GM12878 (cell line): Measurements from ENCODE around the gene LHCGR. TPM values are rescaled to one million over a fixed set of nuclear protein-coding genes. Genes with fewer than 3 reads are reported as not detected.

Source experiments
- ATAC-seq: fragments of 200-7000 bp; cut with Tn5 transposase; 3 replicates; pipeline ENCODE4 v1.9.1; 2020; ENCODE audit warnings: mild to moderate bottlenecking, moderate library complexity
- BruUV-seq: library from RNA; stranded (reverse); fragments of 400-500 nt; replicated peaks from 2 replicates; lab custom pipeline; 2021; lab: Mats Ljungman, UMichigan
- CTCF ChIA-PET: fragments of 300-600 bp; sonication (Branson Sonifier 250); formaldehyde crosslinking; extraction: SDS; loops from one replicate; lab custom pipeline; 2021; ENCODE audit warnings: inconsistent platforms; lab: Yijun Ruan, JAX
- POLR2A ChIA-PET: fragments of 350-600 bp; formaldehyde crosslinking; extraction: SDS; loops from one replicate; lab custom pipeline; 2021; ENCODE audit warnings: inconsistent platforms; lab: Charles Lee
- RAD21 ChIA-PET: fragments of 300-600 bp; sonication (Branson Sonifier 250); formaldehyde crosslinking; loops from one replicate; lab custom pipeline; 2023; ENCODE audit warnings: antibody characterized with exemption; ENCODE audit not compliant: unreplicated experiment; lab: Charles Lee
- SMC1A ChIA-PET: fragments of 300-600 bp; sonication (Branson Sonifier 250); formaldehyde crosslinking; loops from one replicate; lab custom pipeline; 2023; ENCODE audit not compliant: unreplicated experiment, uncharacterized antibody; lab: Charles Lee
- DNase-seq: peaks from one replicate; pipeline ENCODE4 v3.0.0-alpha.2; 2011; ENCODE audit warnings: low read depth, low spot score
- FAIRE-seq: peaks from 3 replicates; lab custom pipeline; 2011; peaks lifted over from hg19 to GRCh38; lab: Jason Lieb, UNC
- H2AFZ ChIP-seq: 2 replicates; pipeline ENCODE4 v1.6.0; 2011; ENCODE audit warnings: low read depth, low read length, control low read depth; ENCODE audit not compliant: control insufficient read depth
- H3K27ac ChIP-seq: 2 replicates; pipeline ENCODE4 v1.5.1; 2011; ENCODE audit warnings: control low read depth; ENCODE audit not compliant: control insufficient read depth, insufficient read depth
- H3K27me3 ChIP-seq, 2 experiments: replicated peaks in 1 of 2; 2 replicates each; pipeline versions ENCODE4 v1.6.0 to v1.6.1; 2011; ENCODE audit warnings: low read length in 1 of 2; ENCODE audit not compliant: control insufficient read depth in 2 of 2, insufficient read depth in 2 of 2
- H3K36me3 ChIP-seq, 2 experiments: 2 replicates each; pipeline ENCODE4 v1.5.1; 2011; ENCODE audit warnings: low read length in 1 of 2; ENCODE audit not compliant: control insufficient read depth in 2 of 2, insufficient read depth in 2 of 2
- H3K4me1 ChIP-seq: 2 replicates; pipeline ENCODE4 v1.6.1; 2011; ENCODE audit warnings: mild to moderate bottlenecking, low read length, moderate library complexity, mixed read lengths; ENCODE audit not compliant: control insufficient read depth, insufficient read depth
- H3K4me2 ChIP-seq: 2 replicates; pipeline ENCODE4 v1.6.0; 2011; ENCODE audit warnings: control low read depth; ENCODE audit not compliant: control insufficient read depth, insufficient read depth
- H3K4me3 ChIP-seq: fragments of 200-600 bp; sonication (generic); 2 replicates; pipeline ENCODE4 v1.5.1; 2016
- H3K79me2 ChIP-seq: 2 replicates; pipeline ENCODE4 v1.6.0; 2011; ENCODE audit warnings: low read length; ENCODE audit not compliant: control insufficient read depth, insufficient read depth
- H3K9ac ChIP-seq: 2 replicates; pipeline ENCODE4 v1.8.0; 2011; ENCODE audit warnings: low read length, control low read depth, mixed read lengths; ENCODE audit not compliant: control insufficient read depth, insufficient read depth
- H3K9me3 ChIP-seq: replicated peaks from 3 replicates; pipeline ENCODE4 v1.5.1; 2011; ENCODE audit warnings: mild to moderate bottlenecking, low read length; ENCODE audit not compliant: control insufficient read depth, insufficient read depth
- H4K20me1 ChIP-seq: 2 replicates; pipeline ENCODE4 v1.6.0; 2011; ENCODE audit not compliant: control insufficient read depth, insufficient read depth
- BACH1 ChIP-seq: fragments of 450-650 bp; IDR thresholded peaks from 2 replicates; pipeline ENCODE4 v1.6.1; 2017; ENCODE audit warnings: mild to moderate bottlenecking, borderline replicate concordance
- CBX3 ChIP-seq: fragments of 200-600 bp; sonication (generic); IDR thresholded peaks from 2 replicates; pipeline ENCODE4 v1.6.1; 2016; ENCODE audit warnings: low read depth, borderline replicate concordance
- CREB1 ChIP-seq: IDR thresholded peaks from 2 replicates; pipeline ENCODE4 v1.6.1; 2012; ENCODE audit warnings: low read depth, mild to moderate bottlenecking, inconsistent platforms
- CTCF ChIP-seq, 3 experiments: IDR thresholded peaks in 2 of 3; conservative IDR thresholded peaks in 1 of 3; 2 replicates each; pipeline ENCODE4 v1.5.1; 2011; ENCODE audit warnings: low read depth in 3 of 3, low read length in 3 of 3, mild to moderate bottlenecking in 3 of 3, control low read depth in 2 of 3, moderate library complexity in 2 of 3, inconsistent platforms in 1 of 3, mixed read lengths in 1 of 3; ENCODE audit not compliant: control insufficient read depth in 2 of 3, insufficient read depth in 1 of 3; ENCODE audit errors: extremely low read depth in 1 of 3
- E2F4 ChIP-seq: IDR thresholded peaks from 2 replicates; pipeline ENCODE4 v1.6.1; 2012; ENCODE audit warnings: low read depth, low read length, improper control_type of control experiment
- ELK1 ChIP-seq: IDR thresholded peaks from 2 replicates; pipeline ENCODE4 v1.6.1; 2012; ENCODE audit warnings: low read depth, low read length, improper control_type of control experiment
- MTA2 ChIP-seq: fragments of 450-650 bp; IDR thresholded peaks from 2 replicates; pipeline ENCODE4 v1.6.1; 2016; ENCODE audit warnings: low read depth, mild to moderate bottlenecking, moderate library complexity
- NFIC ChIP-seq: IDR thresholded peaks from 2 replicates; pipeline ENCODE4 v1.6.1; 2012; ENCODE audit warnings: low read depth, mild to moderate bottlenecking, inconsistent platforms, low read length, moderate library complexity
- NR2F1 ChIP-seq: fragments of 450-650 bp; conservative IDR thresholded peaks from 2 replicates; pipeline ENCODE4 v1.6.1; 2017; ENCODE audit warnings: mild to moderate bottlenecking
- RB1 ChIP-seq: fragments of 450-650 bp; formaldehyde crosslinking; IDR thresholded peaks from 2 replicates; pipeline ENCODE4 v1.6.1; 2017; ENCODE audit warnings: mild to moderate bottlenecking, borderline replicate concordance
- SKIL ChIP-seq: fragments of 450-650 bp; IDR thresholded peaks from 2 replicates; pipeline ENCODE4 v1.6.1; 2017; ENCODE audit warnings: mild to moderate bottlenecking, low read depth, inconsistent platforms; ENCODE audit not compliant: poor library complexity, severe bottlenecking
- SREBF2 ChIP-seq: IDR thresholded peaks from 2 replicates; pipeline ENCODE4 v1.6.1; 2012; ENCODE audit warnings: mild to moderate bottlenecking, low read length
- TCF3 ChIP-seq: IDR thresholded peaks from 2 replicates; pipeline ENCODE4 v1.6.1; 2012; ENCODE audit warnings: low read depth, mild to moderate bottlenecking, low read length, borderline replicate concordance; ENCODE audit not compliant: insufficient read depth
- ZBTB4 ChIP-seq: fragments of 450-650 bp; formaldehyde crosslinking; IDR thresholded peaks from 2 replicates; pipeline ENCODE4 v1.4.0; 2022; ENCODE audit warnings: mild to moderate bottlenecking, moderate library complexity
- WGBS: methylation state at CpG from one replicate; pipeline ENCODE4 v1.1.6; 2016; ENCODE audit warnings: low lambda C conversion rate; ENCODE audit not compliant: insufficient replicate concordance, insufficient coverage; ENCODE audit errors: missing lambda C conversion rate; 5-methylcytosine and 5-hydroxymethylcytosine counted together
- in situ Hi-C: fragments of 300-500 bp; cut with MboI; formaldehyde crosslinking; loops from 9 replicates; pipeline ENCODE4 v1.14.3; 2018; ENCODE audit warnings: mixed read lengths
- intact Hi-C: fragments of 100-400 bp; cut with micrococcal nuclease; formaldehyde crosslinking; loops from one replicate; pipeline ENCODE4 v1.14.2; 2022; ENCODE audit not compliant: unreplicated experiment
- polyA plus RNA-seq, 11 experiments: library from polyadenylated mRNA; depleted of rRNA in 4 of 11; unstranded in 6 of 11; stranded (reverse) in 5 of 11; fragments of >200 nt; fragmentation: Nextera tagmentation in 4 of 11; fragmentation: Illumina TruSeq in 1 of 11; extraction: Ambion mirVana in 4 of 11; extraction: Trizol in 1 of 11; gene quantifications; 1 replicate in 1 of 11; 2 replicates in 10 of 11; pipeline versions ENCODE4 v1.2.1 to v1.2.3, GENCODE V29; 2011 to 2016; ENCODE audit warnings: inconsistent platforms in 2 of 11, missing spikeins in 2 of 11, low read depth in 1 of 11
- total RNA-seq, 4 experiments: library from RNA; depleted of rRNA in 3 of 4; stranded (reverse); fragments of >200 nt in 3 of 4; fragmentation: Illumina TruSeq in 1 of 4; extraction: Trizol in 1 of 4; gene quantifications; 2 replicates each; pipeline versions ENCODE4 v1.2.1 to v1.2.3, GENCODE V29; 2013 to 2021

Gene LHCGR
- total and polyA plus RNA-seq, 10 of the 15 experiments (the other 5 are each of a cell fraction or from before 2014, with no cell fraction given) = 0.02 to 1.9 (median 0.13) TPM; not detected in 5

- TF ChIP-seq NR2F1 (no peak), TCF3 (no peak), ZBTB4 (CRISPR knock-in tag) (no peak), BACH1 (no peak)
Observed at GRCh38 chr2:48795065-48795464, 39.5 kb upstream of the LHCGR start (continued).

GRCh38 chr2:48793671-48794070, 38.1 kb upstream of the LHCGR start:
- ChIA-PET SMC1A (no interaction called here), POLR2A (no interaction called here), RAD21 (no interaction called here), CTCF (interaction anchor here (0.7 kb wide), 1 partner anchor 379 kb away, joined by 4 read pairs; no protein-coding TSS in a partner anchor)
- Histone ChIP-seq H4K20me1 (no peaks in the 10 kb centered on the region), H3K79me2 (no peaks in the 10 kb centered on the region), H3K27ac (no peak overlapping the region), H3K4me1 (no peaks in the 10 kb centered on the region), H3K4me3 (no peak overlapping the region), H3K36me3 (no peaks in the 10 kb centered on the region), H3K9ac (no peak overlapping the region), H3K27me3 (no peaks in the 10 kb centered on the region; a peak in 1 of 4 replicates), H3K4me2 (no peak overlapping the region), H2AFZ (no peak overlapping the region), H3K9me3 (no peaks in the 10 kb centered on the region)
- 11% methylated on average over 4 of the region's 5 CpGs for WGBS
- no peak for ATAC-seq
- FAIRE-seq = no peak
- no peak for DNase-seq
- intact Hi-C loops = no loop called here
- in situ Hi-C loops = no loop called here
- BruUV-seq = no TSS peak
- no peak for TF ChIP-seq MTA2
- no peak for TF ChIP-seq CREB1
- no peak for TF ChIP-seq CBX3
- no peak for TF ChIP-seq SKIL
- no peak for TF ChIP-seq CTCF (IDR thresholded peaks at IDR 0.05 in 2 of 3, conservative IDR thresholded peaks at IDR 0.05 in 1 of 3; ENCODE audit: control insufficient read depth in 2 of 3, extremely low read depth in 1 of 3, insufficient read depth in 1 of 3, low read depth in 3 of 3, low read length in 3 of 3)
- no peak for TF ChIP-seq ELK1
- TF ChIP-seq NFIC = no peak
- TF ChIP-seq RB1 = no peak
- no peak for TF ChIP-seq E2F4
- TF ChIP-seq SREBF2 = no peak
